T-cell (primary cell): ENCODE measurements around the gene CFAP119. TPM values are rescaled to one million over a fixed set of nuclear protein-coding genes. Genes with fewer than 3 reads are reported as not detected.

Experiments used
- ATAC-seq, 4 experiments: fragments of 200-7000 bp in 3 of 4; fragments of 150-1000 bp in 1 of 4; cut with Tn5 transposase; replicated peaks in 1 of 4; 1 replicate in 3 of 4; 2 replicates in 1 of 4; pipeline ENCODE4 v1.10.0; 2021; ENCODE audit warnings: moderate library complexity in 3 of 4, mild to moderate bottlenecking in 2 of 4, moderate number of reproducible peaks in 1 of 4
- CTCF ChIA-PET, 2 donors: fragments of 300-600 bp; sonication (Branson Sonifier 250); formaldehyde crosslinking; loops; one replicate each; lab custom pipeline; 2022; ENCODE audit warnings: antibody characterized with exemption in 2 of 2; lab: Charles Lee
- POLR2A ChIA-PET, 2 donors: fragments of 300-600 bp; sonication (Branson Sonifier 250); formaldehyde crosslinking; loops; one replicate each; lab custom pipeline; 2022; ENCODE audit warnings: antibody characterized with exemption in 2 of 2; lab: Charles Lee
- DNase-seq, 35 experiments: peaks; one replicate each; pipeline versions ENCODE4 v3.0.0 to v3.0.0-alpha.2; 2013 to 2023
- H3K27ac ChIP-seq: one replicate; pipeline ENCODE4 v1.5.1; 2013; ENCODE audit warnings: low read length
- H3K27me3 ChIP-seq, 2 experiments: replicated peaks in 1 of 2; 1 replicate in 1 of 2; 2 replicates in 1 of 2; pipeline versions ENCODE4 v1.6.1 to v1.7.0; 2013; ENCODE audit warnings: low read length in 1 of 2, mixed read lengths in 1 of 2; ENCODE audit not compliant: control insufficient read depth in 2 of 2, insufficient read depth in 2 of 2; ENCODE audit errors: extremely low read depth in 1 of 2
- H3K36me3 ChIP-seq, 2 donors: 1 replicate in 1 of 2; 2 replicates in 1 of 2; pipeline versions ENCODE4 v1.6.1 to v1.7.0; 2013; ENCODE audit warnings: low read length in 1 of 2; ENCODE audit not compliant: control insufficient read depth in 2 of 2, insufficient read depth in 1 of 2; ENCODE audit errors: extremely low read depth in 1 of 2
- H3K4me1 ChIP-seq, 2 experiments: 1 replicate in 1 of 2; 2 replicates in 1 of 2; pipeline versions ENCODE4 v1.6.1 to v1.7.0; 2013; ENCODE audit warnings: low read length in 2 of 2, mixed read lengths in 1 of 2; ENCODE audit not compliant: insufficient read depth in 2 of 2, control insufficient read depth in 1 of 2; ENCODE audit errors: extremely low read depth in 1 of 2
- H3K4me3 ChIP-seq, 2 donors: 1 replicate in 1 of 2; 2 replicates in 1 of 2; pipeline versions ENCODE4 v1.5.1 to v1.7.0; 2013; ENCODE audit warnings: mild to moderate bottlenecking in 2 of 2, low read length in 1 of 2, moderate library complexity in 1 of 2; ENCODE audit not compliant: control insufficient read depth in 1 of 2; ENCODE audit errors: extremely low read depth in 1 of 2
- H3K9me3 ChIP-seq: 2 replicates; pipeline ENCODE4 v1.7.0; 2013
- H3K27ac Mint-ChIP-seq, 2 donors: one replicate each; pipeline ENCODE4 v1.8.0; 2020 to 2021; ENCODE audit warnings: mild to moderate bottlenecking in 2 of 2, mixed read lengths in 2 of 2
- H3K27me3 Mint-ChIP-seq, 2 donors: one replicate each; pipeline ENCODE4 v1.8.0; 2021 to 2022; ENCODE audit warnings: mixed read lengths in 2 of 2
- H3K36me3 Mint-ChIP-seq: one replicate; pipeline ENCODE4 v1.8.0; 2021; ENCODE audit warnings: mixed read lengths
- H3K4me1 Mint-ChIP-seq, 3 donors: one replicate each; pipeline ENCODE4 v1.8.0; 2020 to 2022; ENCODE audit warnings: mixed read lengths in 3 of 3, mild to moderate bottlenecking in 1 of 3
- H3K4me3 Mint-ChIP-seq, 3 donors: one replicate each; pipeline ENCODE4 v1.8.0; 2020 to 2022; ENCODE audit warnings: mild to moderate bottlenecking in 3 of 3, mixed read lengths in 3 of 3, moderate library complexity in 3 of 3
- H3K9me3 Mint-ChIP-seq, 3 donors: one replicate each; pipeline ENCODE4 v1.8.0; 2020 to 2022; ENCODE audit warnings: mixed read lengths in 3 of 3
- WGBS: methylation state at CpG from one replicate; pipeline ENCODE4 v1.1.5; 2013; ENCODE audit warnings: missing lambda C conversion rate; ENCODE audit not compliant: insufficient coverage; 5-methylcytosine and 5-hydroxymethylcytosine counted together
- total RNA-seq, 35 experiments: library from RNA in 6 of 35; stranded (reverse) in 6 of 35; fragments of 120-200 nt in 1 of 35; gene quantifications; one replicate each; pipeline versions ENCODE4 v1.2.1 to v1.2.4 and lab custom pipeline; 2013 to 2026

Gene CFAP119
- total RNA-seq, 5 donors from 2014 or later (not counting 1 experiment from before 2014, with no cell fraction given) = 1.3 to 3.1 (median 2.7) TPM

DNA sequence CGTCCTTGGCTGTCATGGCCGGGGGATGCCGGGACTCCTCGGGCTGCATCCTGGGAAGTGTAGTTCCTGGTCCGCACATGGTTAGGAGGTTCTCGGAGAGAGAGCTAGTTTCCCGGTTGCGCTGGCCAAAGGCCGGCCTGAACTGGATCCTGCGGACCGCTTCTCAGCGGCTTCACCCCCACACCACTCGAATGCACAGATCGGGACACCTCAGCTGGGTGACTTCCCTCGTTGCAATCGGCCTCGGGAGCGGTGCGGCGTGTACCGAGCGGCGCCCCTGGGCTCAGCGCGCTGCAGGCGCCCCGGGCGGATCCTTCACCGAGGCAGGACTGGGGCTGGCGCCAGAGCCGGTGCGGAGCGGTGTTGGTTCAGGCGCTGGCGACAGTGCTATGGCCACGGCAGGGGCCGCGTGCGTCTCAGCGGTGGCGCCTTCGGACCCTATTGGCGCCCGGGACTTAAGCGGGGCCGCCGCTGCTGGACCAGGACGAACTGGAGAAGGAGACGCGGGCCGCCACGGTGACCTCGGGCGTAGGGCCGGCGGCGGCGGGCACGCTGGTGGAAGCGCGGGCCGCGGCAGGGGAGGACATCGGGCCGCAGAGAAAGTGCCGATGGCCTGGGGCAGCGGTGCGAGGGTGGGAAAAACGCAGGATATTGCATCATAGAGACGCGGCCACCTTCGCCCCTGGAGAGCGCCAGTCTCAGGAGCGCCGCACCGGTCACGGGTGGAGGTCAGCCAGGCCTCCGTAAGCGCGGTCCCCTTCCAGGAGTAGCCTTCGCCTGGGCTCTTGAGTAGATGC, 13.7 kb upstream of the CFAP119 start:
- CTCF ChIA-PET = no interaction called here
- Histone ChIP-seq H3K4me1 (peaks cover 0 to 26% of the 10 kb centered on the region in 2 experiments), H3K27ac (no peak overlapping the region), H3K36me3 (peaks cover 0 to 25% of the 10 kb centered on the region in 2 donors), H3K9me3 (no peaks in the 10 kb centered on the region), H3K4me3 (peak overlapping the region; percentile 56 to 83), H3K27me3 (peaks cover 0 to 14% of the 10 kb centered on the region in 2 experiments)
- Mint-ChIP-seq H3K9me3 (no peaks in the 10 kb centered on the region), H3K4me1 (peaks cover 19 to 39% (median 30%) of the 10 kb centered on the region in 3 donors), H3K27ac (peak overlapping the region in 1 of 2 donors; percentile 67), H3K36me3 (peaks cover 12% of the 10 kb centered on the region), H3K27me3 (peaks cover 0 to 2% of the 10 kb centered on the region in 2 donors), H3K4me3 (peak overlapping the region; percentile 83 to 87 (median 86))
- DNase-seq (peak in 34 of 35 experiments; percentile 25 to 70 (median 46)), ATAC-seq (peak; percentile 83 to 90 (median 84))
- POLR2A ChIA-PET = no interaction called here
- WGBS = under 1% methylated on average over 76 of the region's 81 CpGs

DNA sequence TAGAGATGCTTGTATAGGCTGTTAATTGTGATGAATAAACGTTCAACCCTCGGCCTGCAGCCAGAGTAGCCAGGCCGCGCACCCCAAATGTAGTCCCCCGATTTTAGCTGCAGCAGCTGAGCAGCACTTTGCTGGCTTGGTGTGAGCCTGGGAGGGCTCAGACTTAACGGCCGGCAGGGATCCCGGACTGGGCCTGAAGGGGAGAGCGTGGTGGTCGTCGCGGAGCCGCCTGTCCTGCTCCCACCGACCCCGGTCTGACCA, 13.2 kb upstream of the CFAP119 start:
- DNase-seq = no peak
- peaks cover 0 to 26% of the 10 kb centered on the region in 2 experiments for H3K4me1 ChIP-seq
- H3K9me3 Mint-ChIP-seq = no peaks in the 10 kb centered on the region
- peaks cover 0 to 2% of the 10 kb centered on the region in 2 donors for H3K27me3 Mint-ChIP-seq
- no peaks in the 10 kb centered on the region for H3K9me3 ChIP-seq
- peaks cover 0 to 30% of the 10 kb centered on the region in 2 donors for H3K36me3 ChIP-seq
- H3K4me1 Mint-ChIP-seq = peaks cover 19 to 39% (median 30%) of the 10 kb centered on the region in 3 donors
- H3K4me3 ChIP-seq = peak overlapping the region; percentile 56 to 83
- peak overlapping the region; percentile 83 to 87 (median 86) for H3K4me3 Mint-ChIP-seq
- ChIA-PET POLR2A (no interaction called here), CTCF (no interaction called here)
- WGBS = 28% methylated on average over 15 of the region's 15 CpGs
- no peak for ATAC-seq
- H3K36me3 Mint-ChIP-seq = peaks cover 15% of the 10 kb centered on the region
- H3K27ac ChIP-seq = no peak overlapping the region
- peak overlapping the region in 1 of 2 donors; percentile 55 for H3K27ac Mint-ChIP-seq
- peaks cover 0 to 14% of the 10 kb centered on the region in 2 experiments for H3K27me3 ChIP-seq

DNA sequence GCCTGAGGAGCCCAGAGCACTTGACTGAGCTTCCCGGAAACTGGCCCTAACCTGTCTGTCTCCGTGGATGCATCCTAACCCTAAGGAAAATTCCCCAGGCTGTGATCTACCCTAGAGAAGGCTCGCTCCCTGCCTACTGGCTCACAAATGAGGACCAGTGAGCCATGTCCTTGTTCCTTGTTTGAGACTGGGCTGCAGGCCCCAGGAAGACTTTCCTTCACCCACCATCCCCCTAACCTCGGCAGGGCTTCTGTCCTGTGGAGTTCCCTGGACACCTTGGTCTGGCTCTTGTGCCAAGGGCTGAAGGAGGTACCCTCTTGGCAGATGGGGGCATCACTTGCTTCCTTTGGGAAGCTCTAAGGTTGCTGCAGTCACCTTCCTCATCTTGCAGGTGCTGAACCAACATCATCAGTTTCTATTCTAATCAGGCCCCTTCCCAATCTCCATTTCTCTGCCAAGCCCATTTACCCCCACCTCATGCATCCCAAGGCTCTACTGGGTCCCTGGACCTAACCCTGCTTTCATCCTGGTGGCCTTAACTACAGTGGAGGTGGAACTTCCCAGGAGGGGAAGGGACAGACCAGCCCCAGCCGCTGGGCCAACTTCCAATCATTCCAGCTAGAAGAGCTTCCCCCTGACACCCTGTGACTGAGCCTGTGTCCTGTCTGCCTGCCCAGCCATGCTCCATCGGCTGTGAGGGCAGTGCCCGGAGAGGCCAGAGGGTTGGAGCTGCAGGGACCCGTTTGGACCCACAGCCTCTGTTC, 12.7 kb upstream of the CFAP119 start:
- Histone ChIP-seq H3K4me3 (no peak overlapping the region), H3K9me3 (no peaks in the 10 kb centered on the region), H3K4me1 (peaks cover 0 to 26% of the 10 kb centered on the region in 2 experiments), H3K27me3 (peaks cover 0 to 14% of the 10 kb centered on the region in 2 experiments), H3K27ac (no peak overlapping the region), H3K36me3 (peaks cover 0 to 34% of the 10 kb centered on the region in 2 donors)
- Mint-ChIP-seq H3K9me3 (no peaks in the 10 kb centered on the region), H3K4me3 (peak overlapping the region; percentile 83 to 87 (median 86)), H3K4me1 (peaks cover 19 to 39% (median 30%) of the 10 kb centered on the region in 3 donors), H3K27me3 (peaks cover 0 to 2% of the 10 kb centered on the region in 2 donors), H3K36me3 (peaks cover 15% of the 10 kb centered on the region), H3K27ac (peak overlapping the region in 1 of 2 donors; percentile 55)
- no peak for DNase-seq
- 84% methylated on average over 5 of the region's 8 CpGs for WGBS
- POLR2A ChIA-PET = interaction anchor here in 1 of 2 donors (0.6 kb wide), 1 partner anchor 11 kb away, joined by 3 read pairs; no protein-coding TSS in a partner anchor
- peak in 2 of 4 experiments; percentile 1 to 2 for ATAC-seq
- CTCF ChIA-PET = no interaction called here

DNA sequence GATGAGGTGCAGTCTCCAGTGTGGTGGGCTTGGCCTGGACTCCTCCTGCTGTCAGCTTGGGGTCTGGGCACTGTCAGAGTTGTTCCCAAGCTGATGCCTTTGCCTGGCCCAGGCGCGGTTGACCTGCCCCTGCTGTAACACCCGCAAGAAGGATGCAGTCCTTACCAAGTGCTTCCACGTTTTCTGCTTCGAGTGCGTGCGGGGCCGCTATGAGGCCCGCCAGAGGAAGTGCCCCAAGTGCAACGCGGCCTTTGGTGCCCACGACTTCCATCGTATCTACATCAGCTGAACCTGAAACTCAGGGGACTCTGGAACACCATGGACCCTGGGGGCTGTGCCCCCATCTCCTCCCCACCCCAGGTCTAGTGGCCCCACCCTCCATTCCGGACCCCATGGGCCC, 12.0 kb upstream of the CFAP119 start:
- POLR2A ChIA-PET = interaction anchor here in 1 of 2 donors (0.6 kb wide), 1 partner anchor 12 kb away, joined by 3 read pairs; no protein-coding TSS in a partner anchor
- H3K36me3 ChIP-seq = peaks cover 5 to 41% of the 10 kb centered on the region in 2 donors
- no peak for ATAC-seq
- no peaks in the 10 kb centered on the region for H3K9me3 ChIP-seq
- no peak overlapping the region for H3K4me3 ChIP-seq
- Mint-ChIP-seq H3K36me3 (peaks cover 19% of the 10 kb centered on the region), H3K9me3 (no peaks in the 10 kb centered on the region), H3K27ac (no peak overlapping the region), H3K27me3 (peaks cover 0 to 2% of the 10 kb centered on the region in 2 donors), H3K4me1 (peaks cover 19 to 39% (median 30%) of the 10 kb centered on the region in 3 donors), H3K4me3 (no peak overlapping the region)
- H3K27me3 ChIP-seq = peaks cover 0 to 14% of the 10 kb centered on the region in 2 experiments
- H3K27ac ChIP-seq = no peak overlapping the region
- no peak for DNase-seq
- WGBS = 91% methylated on average over 14 of the region's 14 CpGs
- peaks cover 0 to 28% of the 10 kb centered on the region in 2 experiments for H3K4me1 ChIP-seq
- CTCF ChIA-PET = no interaction called here

DNA sequence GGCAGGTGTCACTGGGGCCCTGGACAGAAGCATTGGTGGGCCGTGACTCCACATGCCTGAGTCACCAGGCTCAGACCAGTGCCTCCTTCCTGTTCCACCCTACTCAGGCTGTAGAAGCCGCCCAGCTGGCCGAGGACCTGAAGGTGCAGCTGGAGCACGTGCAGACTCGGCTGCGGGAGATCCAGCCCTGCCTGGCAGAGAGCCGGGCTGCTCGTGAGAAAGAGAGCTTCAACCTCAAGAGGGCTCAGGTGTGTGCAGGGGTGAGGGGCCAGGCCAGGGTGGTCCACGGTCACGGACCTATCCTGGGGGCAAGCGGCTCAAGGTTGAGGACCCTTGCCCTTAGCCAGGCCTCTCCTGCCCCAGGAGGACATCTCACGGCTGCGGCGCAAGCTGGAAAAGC, 9.9 kb upstream of the CFAP119 start:
- ChIA-PET CTCF (no interaction called here), POLR2A (no interaction called here)
- Mint-ChIP-seq H3K27ac (no peak overlapping the region), H3K36me3 (peaks cover 29% of the 10 kb centered on the region), H3K4me3 (no peak overlapping the region), H3K4me1 (peaks cover 19 to 33% (median 24%) of the 10 kb centered on the region in 3 donors), H3K27me3 (no peaks in the 10 kb centered on the region), H3K9me3 (no peaks in the 10 kb centered on the region)
- 96% methylated on average over 12 of the region's 14 CpGs for WGBS
- Histone ChIP-seq H3K4me1 (peaks cover 0 to 47% of the 10 kb centered on the region in 2 experiments), H3K27ac (no peak overlapping the region), H3K27me3 (peaks cover 0 to 3% of the 10 kb centered on the region in 2 experiments), H3K4me3 (no peak overlapping the region), H3K9me3 (no peaks in the 10 kb centered on the region), H3K36me3 (peaks cover 11 to 62% of the 10 kb centered on the region in 2 donors)
- DNase-seq (no peak), ATAC-seq (no peak)
